Fibroblast of villous mesenchyme (primary cell): ENCODE measurements around the gene EIPR1. TPM values are rescaled to one million over a fixed set of nuclear protein-coding genes. Genes with fewer than 3 reads are reported as not detected.

Experiments used
- DNase-seq: peaks from one replicate; pipeline ENCODE4 v3.0.0-alpha.2; 2010; ENCODE audit warnings: low read depth
- H3K4me3 ChIP-seq: 2 replicates; pipeline ENCODE4 v1.5.1; 2011; ENCODE audit warnings: low read depth, mild to moderate bottlenecking, low read length
- total RNA-seq: library from RNA; depleted of rRNA; stranded (reverse); fragments of >200 nt; gene quantifications from 2 replicates; pipeline ENCODE4 v1.2.3, GENCODE V29; 2012
- TF ChIP-seq, protein P1 (sequence below): IDR thresholded peaks from 2 replicates; pipeline ENCODE4 v1.5.1; 2012; ENCODE audit warnings: low read depth, mild to moderate bottlenecking, low read length; ENCODE audit not compliant: insufficient read depth

Gene EIPR1
- total RNA-seq, 1 donor, result 32.4 TPM

DNA sequence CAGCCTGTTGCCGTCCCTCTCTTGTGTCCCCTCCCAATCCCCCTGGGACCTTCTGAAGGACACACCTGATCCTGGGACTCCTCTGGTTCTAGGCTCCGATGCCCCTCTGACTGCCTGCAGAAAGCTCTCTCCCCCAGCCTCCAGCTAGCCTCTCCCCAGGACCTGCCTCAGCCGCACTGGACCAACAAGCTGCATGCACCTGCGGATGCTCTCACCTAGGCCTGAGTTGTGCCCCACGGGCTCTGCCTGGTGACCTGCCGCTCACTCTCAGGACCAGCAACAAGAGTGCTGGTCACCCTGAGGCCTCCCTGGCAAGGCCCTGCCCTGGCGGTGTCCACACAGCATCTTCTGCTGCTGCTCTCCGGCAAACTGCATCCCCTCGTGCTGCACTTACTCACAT, 63.0 kb downstream of the EIPR1 start:
- no peak overlapping the region for H3K4me3 ChIP-seq
- TF ChIP-seq, protein P1, sequence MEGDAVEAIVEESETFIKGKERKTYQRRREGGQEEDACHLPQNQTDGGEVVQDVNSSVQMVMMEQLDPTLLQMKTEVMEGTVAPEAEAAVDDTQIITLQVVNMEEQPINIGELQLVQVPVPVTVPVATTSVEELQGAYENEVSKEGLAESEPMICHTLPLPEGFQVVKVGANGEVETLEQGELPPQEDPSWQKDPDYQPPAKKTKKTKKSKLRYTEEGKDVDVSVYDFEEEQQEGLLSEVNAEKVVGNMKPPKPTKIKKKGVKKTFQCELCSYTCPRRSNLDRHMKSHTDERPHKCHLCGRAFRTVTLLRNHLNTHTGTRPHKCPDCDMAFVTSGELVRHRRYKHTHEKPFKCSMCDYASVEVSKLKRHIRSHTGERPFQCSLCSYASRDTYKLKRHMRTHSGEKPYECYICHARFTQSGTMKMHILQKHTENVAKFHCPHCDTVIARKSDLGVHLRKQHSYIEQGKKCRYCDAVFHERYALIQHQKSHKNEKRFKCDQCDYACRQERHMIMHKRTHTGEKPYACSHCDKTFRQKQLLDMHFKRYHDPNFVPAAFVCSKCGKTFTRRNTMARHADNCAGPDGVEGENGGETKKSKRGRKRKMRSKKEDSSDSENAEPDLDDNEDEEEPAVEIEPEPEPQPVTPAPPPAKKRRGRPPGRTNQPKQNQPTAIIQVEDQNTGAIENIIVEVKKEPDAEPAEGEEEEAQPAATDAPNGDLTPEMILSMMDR, result no peak
- no peak for DNase-seq

DNA sequence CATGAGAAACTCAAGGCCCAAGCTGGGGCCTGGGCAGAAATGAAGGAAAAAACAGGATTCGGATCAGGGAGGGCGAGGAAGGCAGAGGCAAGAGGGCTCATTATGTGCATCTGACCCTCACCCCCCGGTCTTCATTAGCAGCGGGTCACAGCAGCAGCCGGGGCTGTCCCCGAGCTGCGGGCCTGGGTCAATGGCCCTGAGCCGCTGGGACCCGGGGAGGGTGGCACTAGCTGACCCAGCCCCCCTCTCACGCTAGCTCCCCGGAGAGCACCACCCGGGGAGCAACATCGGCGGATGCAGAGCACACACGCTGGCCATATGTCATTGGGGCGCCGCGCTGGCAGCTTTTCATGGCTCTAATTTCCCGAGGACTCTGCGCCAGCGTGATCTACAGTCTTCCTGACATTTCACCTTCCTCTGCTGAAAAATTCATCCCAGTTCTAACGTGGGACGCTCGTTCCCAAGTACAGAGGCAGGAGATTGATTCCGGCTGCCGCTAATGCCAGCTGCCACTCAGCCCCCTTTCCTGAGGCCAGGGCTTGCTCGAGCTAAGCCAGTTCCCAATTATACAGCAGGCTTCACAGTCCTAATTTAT, 63.7 kb downstream of the EIPR1 start:
- TF ChIP-seq, protein P1, result no peak
- no peak overlapping the region for H3K4me3 ChIP-seq
- no peak for DNase-seq

DNA sequence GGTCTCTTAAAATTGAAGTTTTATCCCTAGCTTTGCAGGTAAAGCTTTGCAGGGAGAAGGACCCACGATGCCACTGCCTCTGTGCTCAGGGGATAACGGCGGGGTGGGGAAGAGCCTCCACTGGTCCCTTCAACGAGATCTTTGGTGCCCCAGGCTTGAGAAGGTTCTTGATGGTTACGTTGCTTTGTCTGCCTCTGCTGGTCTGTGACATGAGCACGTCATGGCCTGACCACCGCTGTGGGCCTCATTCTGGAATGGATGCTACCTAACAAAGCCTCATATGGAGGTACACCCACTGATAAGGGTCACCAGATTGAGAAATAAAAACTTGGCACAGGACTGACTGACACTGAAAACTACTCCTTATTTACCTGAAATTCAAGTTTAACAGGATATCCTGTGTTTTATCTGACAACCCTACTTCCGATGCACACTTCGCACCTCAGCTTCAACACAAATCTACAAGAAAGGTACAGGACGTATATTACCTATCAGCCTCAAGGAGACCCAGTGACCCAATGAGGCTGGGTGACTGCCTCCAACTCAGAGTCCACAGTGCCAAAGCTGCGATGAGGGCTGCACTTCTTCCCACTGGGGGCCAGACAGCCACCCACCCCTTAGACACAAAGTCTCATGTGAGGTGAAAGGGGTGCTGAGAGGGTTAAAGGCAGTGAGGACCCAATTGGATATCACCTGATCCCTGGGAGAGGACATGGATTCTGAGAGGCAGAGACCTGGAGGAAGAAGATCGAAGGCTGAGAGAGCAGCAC, 64.9 kb downstream of the EIPR1 start:
- H3K4me3 ChIP-seq, result no peak overlapping the region
- TF ChIP-seq, protein P1, result no peak
- DNase-seq, result no peak

DNA sequence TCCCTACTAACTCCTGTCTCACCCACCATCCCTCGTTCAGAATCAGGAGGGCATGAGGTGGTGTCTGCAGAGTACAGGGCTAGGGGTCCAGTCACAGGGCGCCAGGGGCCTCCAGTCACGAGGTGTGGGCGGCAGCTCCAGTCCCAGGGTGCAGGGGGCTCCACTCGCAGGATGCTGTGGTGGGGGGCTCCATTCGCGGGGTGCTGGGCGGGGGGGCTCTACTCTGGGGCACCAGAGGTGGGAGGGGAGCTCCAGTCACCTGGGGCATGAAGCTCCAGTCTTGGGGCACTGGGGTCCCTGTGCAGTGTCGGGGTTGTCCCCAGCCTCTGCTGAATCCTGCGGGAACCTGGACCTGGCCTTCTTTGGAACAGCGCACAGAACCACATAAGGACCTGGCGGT, 66.0 kb downstream of the EIPR1 start:
- DNase-seq, result no peak
- H3K4me3 ChIP-seq, result no peak overlapping the region
- TF ChIP-seq, protein P1, result no peak

DNA sequence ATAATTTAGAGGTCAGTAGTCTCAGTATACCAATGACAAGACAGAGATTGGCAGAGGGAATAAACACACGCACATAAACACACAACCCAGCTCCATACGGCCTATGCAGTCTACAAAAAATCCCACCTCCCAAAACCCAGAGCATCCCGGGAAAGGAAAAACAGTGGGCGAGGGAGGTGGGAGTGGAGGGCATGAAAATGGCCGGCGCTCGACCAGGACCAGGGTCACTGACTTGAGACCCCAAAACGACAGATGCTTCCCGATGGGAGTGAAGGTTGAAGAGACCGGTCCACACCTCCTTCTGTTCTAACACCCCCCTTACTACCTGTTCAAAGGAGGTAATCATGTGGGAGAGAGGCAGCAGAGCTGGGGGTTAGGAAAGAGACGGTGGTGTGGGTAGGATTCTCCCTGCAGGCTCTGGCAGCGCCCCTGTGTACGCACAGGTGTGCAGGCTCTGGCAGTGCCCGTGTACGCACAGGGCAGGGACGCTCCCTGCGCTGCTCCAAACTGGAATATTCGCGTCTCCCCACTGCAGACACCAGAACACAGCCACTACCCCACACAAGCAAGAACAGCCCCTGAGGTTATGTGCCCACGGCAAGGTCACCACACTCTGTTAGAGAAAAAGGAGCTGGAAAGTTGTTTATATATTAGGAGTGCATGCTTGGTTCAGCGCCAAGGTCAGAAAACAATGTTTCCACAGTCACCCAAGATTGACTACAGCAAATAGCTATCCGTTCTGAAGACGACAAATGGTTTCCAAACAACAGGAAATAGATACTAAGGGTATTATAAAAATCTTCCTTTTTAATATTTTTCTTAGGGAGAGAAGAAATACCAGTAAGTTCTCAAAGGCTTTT, 67.9 kb downstream of the EIPR1 start:
- no peak for DNase-seq
- TF ChIP-seq, protein P1, result no peak
- H3K4me3 ChIP-seq, result no peak overlapping the region

DNA sequence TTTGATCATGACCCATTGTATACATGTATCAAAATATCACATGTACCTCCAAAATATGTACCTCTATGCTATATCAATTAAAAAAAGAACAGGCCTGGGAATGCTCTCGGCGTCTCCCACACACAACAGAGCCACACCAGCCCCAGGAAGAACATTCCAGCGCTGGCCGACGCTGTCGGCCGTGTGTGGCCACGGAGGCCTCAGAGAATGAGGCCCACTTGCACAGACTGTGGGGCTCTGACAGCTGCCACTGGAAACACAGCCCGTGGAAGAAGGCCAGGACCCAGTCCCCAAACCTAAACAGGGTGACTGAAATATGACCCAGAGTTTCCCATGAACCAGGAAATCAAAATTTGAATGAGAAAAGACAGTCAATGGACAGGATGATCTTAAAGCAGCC, 69.7 kb downstream of the EIPR1 start:
- DNase-seq, result no peak
- TF ChIP-seq, protein P1, result no peak
- H3K4me3 ChIP-seq, result no peak overlapping the region
